HG03565 (cell line): ENCODE measurements around the gene TAF6L.
A peak's percentile ranks its signal among the peaks of the same experiment; 100 is the strongest.
"Not testable (repeated sequence)": the region's sequence is repeated elsewhere in the genome, so short reads cannot be mapped to it uniquely, and the experiment has no call there.

Experiments used
- ATAC-seq: cut with Tn5 transposase; IDR thresholded peaks from one replicate; pipeline ENCODE4 v1.9.1; 2021; ENCODE audit warnings: mild to moderate bottlenecking, moderate library complexity; ENCODE audit not compliant: unreplicated experiment

Gene TAF6L

GRCh38 chr11:62755086-62755615 lies 16.0 kb upstream of the TAF6L start:
- ATAC-seq: no peak

GRCh38 chr11:62757846-62758788 lies 13.1 kb upstream of the TAF6L start:
- no peak for ATAC-seq

DNA sequence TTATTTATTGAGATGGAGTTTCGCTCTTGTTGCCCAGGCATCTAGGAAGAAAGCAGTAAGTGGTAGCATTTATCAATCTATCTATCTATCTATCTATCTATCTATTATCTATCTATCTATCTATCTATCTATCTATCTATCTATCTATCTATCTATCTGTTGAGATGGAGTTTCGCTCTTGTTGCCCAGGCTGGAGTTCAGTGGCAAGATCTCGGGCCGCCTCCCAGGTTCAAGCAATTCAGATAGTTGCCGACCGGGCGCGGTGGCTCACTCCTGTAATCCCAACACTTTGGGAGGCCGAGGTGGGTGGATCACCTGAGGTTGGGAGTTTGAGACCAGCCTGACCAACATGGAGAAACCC lies 10.3 kb upstream of the TAF6L start:
- not testable (repeated sequence) for ATAC-seq

- peak; percentile 2 for ATAC-seq
These were observed 435 bp upstream of the TAF6L start for GRCh38 chr11:62770778-62771143.

- no peak for ATAC-seq
These were observed 3.2 kb downstream of the TAF6L start for GRCh38 chr11:62774407-62774806.

DNA sequence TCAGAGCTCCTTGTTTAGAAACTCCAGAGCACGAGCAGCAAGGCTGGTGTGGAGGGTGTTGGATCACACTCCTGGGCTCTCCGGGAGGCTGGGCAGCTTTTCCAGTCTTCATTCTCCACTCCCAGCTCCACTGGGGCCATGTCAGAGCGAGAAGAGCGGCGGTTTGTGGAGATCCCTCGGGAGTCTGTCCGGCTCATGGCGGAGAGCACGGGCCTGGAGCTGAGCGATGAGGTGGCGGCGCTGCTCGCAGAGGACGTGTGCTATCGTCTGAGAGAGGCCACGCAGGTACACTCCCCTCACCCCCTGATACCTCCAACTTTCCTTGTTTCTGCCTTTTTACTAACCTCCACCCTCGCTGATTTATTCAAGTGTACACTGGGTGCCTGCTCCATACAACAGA lies 4.5 kb downstream of the TAF6L start:
- no peak for ATAC-seq

DNA sequence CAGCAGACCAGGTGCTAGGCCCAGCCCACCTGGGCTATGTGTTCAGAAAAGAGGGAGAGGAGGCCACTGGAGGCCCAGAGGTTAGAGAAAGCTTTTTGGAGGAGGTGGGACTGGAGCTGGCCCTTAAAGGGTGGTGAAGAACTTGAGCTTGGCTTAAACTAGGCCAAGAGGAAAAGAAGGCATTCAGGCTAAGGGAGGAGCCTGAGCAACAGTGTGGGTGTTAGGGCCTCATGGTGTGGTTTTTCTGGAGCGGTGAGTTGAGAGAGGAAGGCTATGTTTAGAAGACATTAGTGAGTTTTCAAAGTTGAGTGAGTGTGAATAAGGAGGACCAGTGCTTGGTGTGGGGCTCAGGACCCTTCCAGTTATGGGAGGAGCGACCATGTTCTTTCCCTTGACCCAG lies 6.2 kb downstream of the TAF6L start:
- ATAC-seq: no peak

DNA sequence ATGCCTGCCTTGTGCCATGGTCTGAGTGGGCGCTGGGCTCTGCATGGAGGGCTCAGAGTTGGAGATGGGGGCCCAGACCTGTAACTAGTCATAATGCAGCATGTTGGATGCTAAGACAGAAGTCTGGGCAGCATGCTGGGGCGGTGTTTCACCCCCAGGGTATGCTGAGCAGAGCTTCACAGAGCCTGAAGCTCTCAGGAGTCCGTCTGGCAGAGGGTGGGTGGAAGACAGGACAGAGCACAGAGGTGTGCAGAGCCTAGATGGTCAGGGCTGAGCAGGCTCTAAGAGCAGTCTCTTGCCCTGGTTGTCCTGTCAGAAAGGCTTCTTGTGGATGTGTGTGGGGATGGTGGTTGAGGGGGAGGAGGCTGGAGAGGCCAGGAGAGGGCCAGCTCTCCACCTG lies 7.2 kb downstream of the TAF6L start:
- ATAC-seq: no peak

DNA sequence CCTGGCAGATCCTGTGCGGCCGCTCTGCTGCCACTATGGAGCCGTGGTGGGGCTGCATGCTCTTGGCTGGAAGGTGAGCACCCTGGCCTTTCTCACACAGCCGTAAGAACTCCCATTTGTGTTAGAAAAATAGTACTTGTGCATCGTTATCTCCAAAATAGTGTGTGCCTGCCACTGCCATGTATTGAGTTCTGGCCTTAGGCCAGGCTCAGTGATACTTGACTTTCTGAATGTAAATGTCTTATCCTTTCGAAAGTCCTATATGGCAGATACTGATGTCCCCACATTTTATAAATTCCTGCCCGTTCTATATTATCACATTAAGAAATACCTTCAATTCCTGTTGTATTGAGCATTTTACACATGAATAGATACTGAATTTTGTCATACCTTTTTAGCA lies 11.6 kb downstream of the TAF6L start:
- ATAC-seq: no peak

GRCh38 chr11:62786318-62787004 lies 15.3 kb downstream of the TAF6L start:
- peak; percentile 34 for ATAC-seq

- ATAC-seq: peak; percentile 52
These were observed 16.0 kb downstream of the TAF6L start, which contains the start of gene TMEM179B for GRCh38 chr11:62787005-62787759. TMEM179B (plus strand) TSS chr11:62787402; CDS start chr11:62787432, 30 bp downstream.

- ATAC-seq: no peak
These were observed 17.8 kb downstream of the TAF6L start for GRCh38 chr11:62788991-62789390.

- ATAC-seq: no peak
These were observed 18.4 kb downstream of the TAF6L start for GRCh38 chr11:62789576-62789975.

- peak; percentile 56 for ATAC-seq
These were observed 20.5 kb downstream of the TAF6L start, which contains the start of gene TMEM223 for GRCh38 chr11:62791501-62792201. TMEM223 (minus strand) TSS chr11:62792006; CDS start chr11:62791994, 12 bp downstream.

DNA sequence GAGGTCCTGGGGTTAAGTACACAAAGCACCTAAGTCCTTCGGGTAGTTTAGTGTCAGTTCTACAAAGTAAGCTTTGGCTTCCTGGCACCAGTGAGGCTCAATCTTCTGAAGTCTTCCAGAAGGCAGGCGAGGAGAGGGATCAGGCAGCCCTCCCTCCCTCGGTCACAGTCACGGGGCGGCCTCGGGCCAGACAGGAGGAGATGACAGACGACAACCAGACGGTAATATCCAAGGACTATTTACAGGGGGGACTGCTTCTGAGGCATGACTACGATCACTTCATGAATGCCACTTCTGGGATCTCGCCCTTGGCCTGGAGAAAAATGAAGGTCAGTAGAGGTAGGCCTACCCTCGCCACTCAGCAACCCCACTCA lies 21.0 kb downstream of the TAF6L start:
- no peak for ATAC-seq

DNA sequence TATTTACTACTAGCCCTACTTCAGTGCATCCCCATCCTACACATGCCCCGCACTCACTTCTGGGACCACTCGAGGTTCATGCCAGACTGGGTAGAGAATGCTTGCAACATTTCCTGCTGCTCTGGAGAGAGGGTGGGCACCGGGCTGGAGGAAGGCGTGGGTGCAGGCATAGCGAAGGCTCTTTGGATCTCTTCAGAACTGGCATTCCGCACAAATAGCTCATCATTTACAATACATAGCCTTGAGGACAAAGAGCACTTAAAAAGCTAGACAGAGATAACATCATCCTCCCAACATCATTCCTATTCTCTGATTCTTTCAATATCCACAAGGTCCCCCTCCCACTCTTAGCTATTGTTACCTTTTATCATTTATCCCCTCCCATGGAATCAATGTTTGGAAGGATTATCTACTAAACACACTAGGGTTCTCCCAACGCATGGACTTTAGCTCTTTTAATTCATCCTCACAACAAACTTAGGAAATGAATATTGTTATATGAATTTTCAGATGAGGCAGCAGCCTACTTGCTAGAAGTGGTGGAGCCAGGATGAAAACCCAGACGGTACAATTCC lies 23.1 kb downstream of the TAF6L start:
- ATAC-seq: no peak

GRCh38 chr11:62796281-62796680 lies 25.1 kb downstream of the TAF6L start:
- no peak for ATAC-seq

DNA sequence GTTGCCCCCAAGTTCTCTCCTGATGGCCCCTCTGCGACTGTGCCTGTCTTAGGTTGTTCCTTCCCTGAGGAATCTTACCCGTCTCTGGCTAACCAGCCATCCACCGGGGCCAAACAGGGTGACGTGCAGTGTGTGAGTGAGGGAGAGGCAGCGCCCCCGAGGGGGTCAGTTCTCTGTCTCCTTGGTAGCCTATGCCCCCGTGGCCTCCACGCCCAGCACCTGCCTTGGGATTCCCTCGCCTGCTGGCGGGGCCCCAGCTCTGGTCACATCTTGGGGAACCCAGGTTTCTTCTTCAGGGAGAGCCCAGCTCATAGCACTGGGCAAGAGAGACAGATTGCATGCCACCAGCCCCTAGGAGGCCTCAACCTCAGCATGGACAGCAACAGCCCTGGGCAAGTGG lies 28.3 kb downstream of the TAF6L start:
- ATAC-seq: no peak

DNA sequence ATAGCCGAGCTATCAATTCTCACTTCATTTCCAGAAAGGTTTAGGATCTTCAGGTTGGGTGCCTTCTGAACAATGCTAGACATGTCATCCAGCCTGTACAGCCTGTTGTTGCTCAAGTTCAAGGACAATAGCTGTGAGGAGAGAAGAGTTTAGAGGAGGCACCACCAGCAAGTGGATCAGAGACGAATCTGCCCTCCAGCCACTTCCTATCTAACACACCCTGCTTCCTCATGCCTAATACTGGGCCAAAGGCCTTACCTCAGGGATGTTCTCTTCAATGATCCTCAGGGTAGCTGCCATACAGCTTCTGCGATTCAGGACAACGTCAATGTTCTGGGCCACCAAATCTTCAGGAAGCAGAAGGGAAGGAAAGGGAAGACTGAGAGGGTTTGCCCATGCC lies 29.9 kb downstream of the TAF6L start:
- ATAC-seq: no peak
